Testis (tissue), 3 donors: ENCODE results near the gene NELFCD. TPM values are rescaled to one million over a fixed set of nuclear protein-coding genes. Genes with fewer than 3 reads are reported as not detected.

Experiments used
- DNase-seq: peaks from one replicate; pipeline ENCODE4 v3.0.0-alpha.2; 2019
- H3K27ac ChIP-seq, 2 donors: fragments of 200-600 bp; sonication (generic); one replicate each; pipeline ENCODE4 v1.5.1; 2019
- H3K27me3 ChIP-seq: fragments of 200-600 bp; sonication (generic); one replicate; pipeline ENCODE4 v1.5.1; 2019
- H3K36me3 ChIP-seq: fragments of 200-600 bp; sonication (generic); one replicate; pipeline ENCODE4 v1.5.1; 2017; ENCODE audit warnings: low read depth; ENCODE audit errors: missing control alignments
- H3K4me1 ChIP-seq: fragments of 200-600 bp; sonication (generic); one replicate; pipeline ENCODE4 v1.5.1; 2019
- H3K4me3 ChIP-seq, 2 donors: fragments of 200-600 bp; sonication (generic); one replicate each; pipeline ENCODE4 v1.5.1; 2017 to 2019
- H3K9me3 ChIP-seq: fragments of 200-600 bp; sonication (generic); one replicate; pipeline ENCODE4 v1.5.1; 2017
- CTCF ChIP-seq, 3 experiments: fragments of 450-650 bp in 2 of 3; fragments of 200-600 bp in 1 of 3; sonication (generic) in 1 of 3; IDR thresholded peaks; one replicate each; pipeline ENCODE4 v1.5.1; 2016 to 2019; ENCODE audit warnings: antibody characterized with exemption in 3 of 3, mild to moderate bottlenecking in 2 of 3, moderate library complexity in 1 of 3
- POLR2A ChIP-seq: fragments of 450-650 bp; IDR thresholded peaks from one replicate; pipeline ENCODE4 v1.6.1; 2017; ENCODE audit warnings: antibody characterized with exemption, mild to moderate bottlenecking, moderate library complexity
- WGBS, 2 donors: methylation state at CpG; one replicate each; pipeline ENCODE4 v1.1.5; 2018; 5-methylcytosine and 5-hydroxymethylcytosine counted together
- intact Hi-C: fragments of 100-400 bp; cut with DNase I; formaldehyde crosslinking; loops from one replicate; pipeline ENCODE4 v1.15.1; 2023; ENCODE audit warnings: low total_unique reads
- polyA plus RNA-seq: library from polyadenylated mRNA; stranded (reverse); fragments of 350-450 nt; fragmentation: Illumina TruSeq; extraction: RNeasy Lipid Tissue Mini Kit (QIAGEN cat#74804); gene quantifications from one replicate; pipeline ENCODE4 v1.2.3, GENCODE V29; 2014; ENCODE audit warnings: low read depth, low replicate concordance; ENCODE audit not compliant: insufficient read depth
- total RNA-seq, 2 donors: library from RNA; depleted of rRNA; stranded (reverse); fragments of >200 nt; gene quantifications; one replicate each; pipeline ENCODE4 v1.2.3, GENCODE V29; 2016

NELFCD gene
- total and polyA plus RNA-seq, 3 donors from 2014 or later: 103 to 123 (median 105) TPM

DNA sequence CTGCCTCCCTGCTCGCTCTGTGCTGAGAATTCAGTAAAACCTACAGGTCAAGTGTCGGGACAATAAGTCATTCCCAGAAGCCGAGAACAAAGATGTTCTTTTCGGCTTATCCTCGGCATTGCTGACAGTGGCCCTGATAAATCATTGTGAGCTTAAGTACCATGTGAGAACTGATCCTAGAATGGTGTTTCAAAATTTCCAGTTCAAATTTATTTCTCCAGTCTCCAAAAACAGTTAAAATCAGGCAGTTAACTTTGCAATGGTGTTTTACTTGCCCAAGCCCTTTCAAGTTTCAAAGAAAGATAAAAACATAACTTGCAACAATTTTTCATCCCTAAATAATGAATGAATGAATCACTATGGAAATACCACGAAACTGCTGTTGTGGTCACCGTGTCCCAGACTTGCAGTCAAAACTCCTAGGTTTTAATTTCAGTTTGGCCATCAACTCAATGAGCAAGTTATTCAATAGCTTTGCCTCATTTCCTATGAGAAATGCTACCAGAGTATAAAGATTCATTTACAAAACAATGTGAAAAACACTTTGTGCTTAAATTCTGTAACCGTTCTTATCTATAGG, 46.8 kb downstream of the NELFCD start:
- no peak for TF ChIP-seq POLR2A
- TF ChIP-seq CTCF (IDR thresholded peaks at IDR 0.05): no peak
- Histone ChIP-seq H3K27me3 (no peaks in the 10 kb centered on the region), H3K4me3 (no peak overlapping the region), H3K36me3 (no peaks in the 10 kb centered on the region), H3K9me3 (no peaks in the 10 kb centered on the region), H3K27ac (no peak overlapping the region), H3K4me1 (peaks cover 18% of the 10 kb centered on the region)
- no peak for DNase-seq
- WGBS, 2 donors: 49 to 56% methylated on average over 8 of the region's 8 CpGs
- intact Hi-C loops: loop anchor here (10.0 kb wide), 1 partner anchor 143 kb away; no protein-coding TSS in a partner anchor

DNA sequence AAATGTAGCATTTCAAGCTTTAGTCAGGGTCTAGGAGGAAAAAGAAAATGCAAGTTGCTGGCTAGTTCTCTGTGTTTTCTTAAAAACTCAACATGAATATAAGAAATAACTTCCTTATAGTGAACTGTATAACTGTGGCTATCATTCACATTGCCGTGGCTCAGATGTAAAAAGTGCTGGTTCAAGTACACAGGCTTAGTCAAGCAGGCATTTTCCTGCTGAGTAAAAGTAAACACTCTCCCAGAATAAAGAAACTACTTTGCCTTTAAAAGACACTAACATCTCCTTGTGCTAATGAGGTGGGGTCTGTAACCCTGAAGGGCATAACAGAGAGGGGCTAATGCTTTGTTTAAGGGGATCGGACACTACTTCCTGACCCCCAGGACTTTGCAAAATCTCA, 47.8 kb downstream of the NELFCD start:
- H3K4me3 ChIP-seq: no peak overlapping the region
- TF ChIP-seq POLR2A (no peak), CTCF (IDR thresholded peaks at IDR 0.05) (no peak)
- 66 to 69% methylated on average over 2 of the region's 2 CpGs for WGBS, 2 donors
- intact Hi-C loops: loop anchor here (10.0 kb wide), 1 partner anchor 144 kb away; no protein-coding TSS in a partner anchor
- H3K27ac ChIP-seq: no peak overlapping the region
- no peak for DNase-seq
- H3K36me3 ChIP-seq: no peaks in the 10 kb centered on the region
- no peaks in the 10 kb centered on the region for H3K27me3 ChIP-seq
- H3K4me1 ChIP-seq: peaks cover 18% of the 10 kb centered on the region
- H3K9me3 ChIP-seq: no peaks in the 10 kb centered on the region

- TF ChIP-seq POLR2A (no peak), CTCF (IDR thresholded peaks at IDR 0.05) (no peak)
- DNase-seq: no peak
- Histone ChIP-seq H3K27me3 (no peaks in the 10 kb centered on the region), H3K4me3 (peak overlapping the region; percentile 73 to 94), H3K4me1 (peaks cover 18% of the 10 kb centered on the region), H3K9me3 (no peaks in the 10 kb centered on the region), H3K27ac (peak overlapping the region in 1 of 2 donors; percentile 92), H3K36me3 (no peaks in the 10 kb centered on the region)
- 55% methylated on average over 7 of the region's 7 CpGs for WGBS, 2 donors
- intact Hi-C loops: no loop called here
Measured at GRCh38 chr20:59030911-59031563, 50.0 kb downstream of the NELFCD start.

DNA sequence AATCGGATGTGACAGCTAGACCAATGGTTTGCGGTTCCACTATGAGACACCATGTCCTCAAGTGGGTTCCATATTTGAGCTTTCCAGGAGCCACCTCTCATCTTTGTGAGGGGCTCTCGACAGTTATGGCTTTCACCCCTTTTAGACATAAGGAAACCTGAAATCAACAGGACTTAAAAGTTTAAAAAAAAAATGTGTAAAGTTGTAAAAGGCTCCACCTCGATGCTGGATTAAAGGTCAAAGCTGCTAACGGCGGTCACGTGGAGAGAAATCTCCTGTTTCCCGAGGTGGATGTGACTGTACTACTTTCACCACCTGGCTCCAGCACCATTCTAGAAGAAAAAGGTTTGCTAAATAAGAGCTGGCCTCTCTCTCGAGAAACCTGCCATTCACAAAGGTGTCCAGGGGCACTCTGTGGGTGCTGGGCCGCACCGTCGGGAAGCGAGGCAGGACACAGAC, 50.5 kb downstream of the NELFCD start:
- Histone ChIP-seq H3K27ac (peak overlapping the region; percentile 87 to 92), H3K4me3 (peak overlapping the region; percentile 73 to 94), H3K9me3 (no peaks in the 10 kb centered on the region), H3K36me3 (no peaks in the 10 kb centered on the region), H3K4me1 (peaks cover 18% of the 10 kb centered on the region), H3K27me3 (no peaks in the 10 kb centered on the region)
- intact Hi-C loops: no loop called here
- TF ChIP-seq POLR2A (no peak), CTCF (IDR thresholded peaks at IDR 0.05) (no peak)
- 13 to 15% methylated on average over 9 to 13 of the region's 13 CpGs for WGBS, 2 donors
- DNase-seq: no peak
